ENCODE results near the gene MAMLD1. TPM values are rescaled to one million over a fixed set of nuclear protein-coding genes. Genes with fewer than 3 reads are reported as not detected.

The MAMLD1 gene
- total RNA-seq, 1 experiment from 2014 or later = 0.48 TPM

DNA sequence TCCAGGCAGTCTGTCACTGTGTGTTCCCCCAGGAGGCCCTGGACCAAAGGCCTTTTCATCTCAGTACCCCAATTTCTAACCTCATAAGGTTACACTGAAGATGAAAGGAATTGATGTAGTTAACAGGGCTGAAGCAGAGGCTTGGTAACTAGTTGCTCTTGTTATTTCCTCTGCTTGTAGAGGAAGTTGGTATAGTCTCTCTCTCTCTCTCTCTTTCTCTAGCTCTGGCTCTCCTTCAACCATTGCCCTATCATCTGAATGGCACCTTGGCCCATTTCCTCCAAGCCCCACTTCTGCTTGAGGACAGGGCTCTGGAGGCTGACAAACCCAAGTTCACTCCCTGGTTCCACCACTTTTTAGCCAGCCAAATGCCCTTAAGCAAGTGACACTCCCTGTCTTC is 96.1 kb downstream of the MAMLD1 start:
- H3K27me3 ChIP-seq (ENCODE audit: insufficient read depth, low read length) = no peaks in the 10 kb centered on the region
- H3K4ac ChIP-seq (ENCODE audit: low read depth, low read length) = no peak overlapping the region
- no peaks in the 10 kb centered on the region; the same call in 1 of the 2 replicates for H3K27me3 Mint-ChIP-seq (ENCODE audit: low read depth)
- no peak overlapping the region for H2BK20ac ChIP-seq (ENCODE audit: low read depth, low read length, poor library complexity, severe bottlenecking)
- H4K91ac ChIP-seq (ENCODE audit: insufficient read length, low read depth, low read length) = no peak overlapping the region
- peaks cover 76 to 77% of the 10 kb centered on the region in 2 experiments for H3K9me3 Mint-ChIP-seq
- H3K9me3 ChIP-seq (ENCODE audit: control insufficient read depth, low read depth, low read length) = peaks cover 5% of the 10 kb centered on the region
- no peak overlapping the region for H4K8ac ChIP-seq (replicated peaks; ENCODE audit: insufficient read length, low read depth, low read length)
- no peaks in the 10 kb centered on the region for H3K23me2 ChIP-seq (ENCODE audit: insufficient read length, low read depth, low read length, poor library complexity, severe bottlenecking)
- H3K36me3 Mint-ChIP-seq (ENCODE audit: insufficient read depth in 1 of 3, low read depth in 3 of 3) = no peaks in the 10 kb centered on the region; a peak in 4 of 7 replicates
- H3K27ac Mint-ChIP-seq = no peak overlapping the region; a peak in 1 of 7 replicates
- no peak overlapping the region for H2BK15ac ChIP-seq (ENCODE audit: low read depth, low read length)
- H3K4me1 Mint-ChIP-seq = no peaks in the 10 kb centered on the region
- no peak overlapping the region for H2AK5ac ChIP-seq (ENCODE audit: insufficient read length, low read length)
- H3K18ac ChIP-seq (ENCODE audit: insufficient read length, low read depth, low read length) = no peak overlapping the region
- H3K4me2 ChIP-seq (ENCODE audit: insufficient read depth, insufficient read length, low read length) = no peak overlapping the region
- H2BK12ac ChIP-seq (ENCODE audit: insufficient read length, low read depth, low read length) = no peak overlapping the region
- no peak overlapping the region for H3K56ac ChIP-seq (ENCODE audit: insufficient read length, low read depth, low read length)
- H2BK120ac ChIP-seq (ENCODE audit: low read depth, low read length, poor library complexity, severe bottlenecking) = no peak overlapping the region
- no peaks in the 10 kb centered on the region for H3K4me1 ChIP-seq (ENCODE audit: insufficient read depth, low read length)
- H2AFZ ChIP-seq (ENCODE audit: low read length) = no peak overlapping the region
- no peaks in the 10 kb centered on the region for H3K79me1 ChIP-seq (ENCODE audit: insufficient read depth, low read depth, low read length, poor library complexity, severe bottlenecking)
- H4K5ac ChIP-seq (ENCODE audit: insufficient read length, low read depth, low read length) = no peak overlapping the region
- TF ChIP-seq, protein P1, sequence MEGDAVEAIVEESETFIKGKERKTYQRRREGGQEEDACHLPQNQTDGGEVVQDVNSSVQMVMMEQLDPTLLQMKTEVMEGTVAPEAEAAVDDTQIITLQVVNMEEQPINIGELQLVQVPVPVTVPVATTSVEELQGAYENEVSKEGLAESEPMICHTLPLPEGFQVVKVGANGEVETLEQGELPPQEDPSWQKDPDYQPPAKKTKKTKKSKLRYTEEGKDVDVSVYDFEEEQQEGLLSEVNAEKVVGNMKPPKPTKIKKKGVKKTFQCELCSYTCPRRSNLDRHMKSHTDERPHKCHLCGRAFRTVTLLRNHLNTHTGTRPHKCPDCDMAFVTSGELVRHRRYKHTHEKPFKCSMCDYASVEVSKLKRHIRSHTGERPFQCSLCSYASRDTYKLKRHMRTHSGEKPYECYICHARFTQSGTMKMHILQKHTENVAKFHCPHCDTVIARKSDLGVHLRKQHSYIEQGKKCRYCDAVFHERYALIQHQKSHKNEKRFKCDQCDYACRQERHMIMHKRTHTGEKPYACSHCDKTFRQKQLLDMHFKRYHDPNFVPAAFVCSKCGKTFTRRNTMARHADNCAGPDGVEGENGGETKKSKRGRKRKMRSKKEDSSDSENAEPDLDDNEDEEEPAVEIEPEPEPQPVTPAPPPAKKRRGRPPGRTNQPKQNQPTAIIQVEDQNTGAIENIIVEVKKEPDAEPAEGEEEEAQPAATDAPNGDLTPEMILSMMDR (conservative IDR thresholded peaks at IDR 0.05) = no peak
- H3K4me3 Mint-ChIP-seq = no peak overlapping the region
- no peak overlapping the region for H3T11ph ChIP-seq (ENCODE audit: low read length)
- H3K27ac ChIP-seq (ENCODE audit: insufficient read length, low read depth, low read length) = no peak overlapping the region
- no peak overlapping the region for H2BK5ac ChIP-seq (ENCODE audit: insufficient read length, low read length)
- H3K9ac ChIP-seq (ENCODE audit: extremely low read depth, insufficient read length, low read length) = no peak overlapping the region
- no peak for DNase-seq
- H4K20me1 ChIP-seq (ENCODE audit: control insufficient read depth, insufficient read depth, insufficient read length) = no peaks in the 10 kb centered on the region
- H3K14ac ChIP-seq (ENCODE audit: insufficient read depth, low read length) = no peak overlapping the region
- no peaks in the 10 kb centered on the region for H3K79me2 ChIP-seq (ENCODE audit: insufficient read depth, low read length)
- H3K23ac ChIP-seq (ENCODE audit: insufficient read length, low read depth, low read length) = no peak overlapping the region
